ENCODE results near the gene RBFOX1.

The RBFOX1 gene

GRCh38 chr16:7332611-7333010 lies at the start of gene RBFOX1:
Gene RBFOX1, plus strand, starts transcription at chr16:7332845.
- no peak for DNase-seq (ENCODE audit: low read depth in 1 of 2, low spot score in 1 of 2)

GRCh38 chr16:7284780-7285179 lies 47.9 kb upstream of the RBFOX1 start:
- no peak for DNase-seq (ENCODE audit: low read depth in 1 of 2, low spot score in 1 of 2)

- DNase-seq (ENCODE audit: low read depth in 1 of 2, low spot score in 1 of 2) = no peak
Observed at GRCh38 chr16:7285520-7285919, 47.1 kb upstream of the RBFOX1 start.

- DNase-seq (ENCODE audit: low read depth in 1 of 2, low spot score in 1 of 2) = no peak
Observed at GRCh38 chr16:7289299-7289698, 43.3 kb upstream of the RBFOX1 start.

DNA sequence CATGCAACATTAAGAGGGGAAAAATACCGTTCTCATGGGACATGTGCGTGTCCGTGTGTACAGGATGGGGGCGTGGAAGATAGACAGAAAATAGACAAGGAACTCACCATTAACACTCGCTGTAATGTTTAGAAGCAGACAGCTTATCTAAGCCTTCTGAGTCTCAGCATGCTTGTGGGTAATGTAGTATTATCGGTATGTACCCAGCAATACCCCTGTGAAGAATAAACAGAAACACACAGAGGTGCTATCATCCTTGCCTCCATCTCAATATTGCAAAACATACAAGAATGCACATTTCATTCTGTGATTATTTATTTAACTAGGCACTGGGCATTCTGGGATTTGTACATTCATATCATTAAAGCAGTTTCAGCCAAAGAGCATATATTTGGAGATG lies 42.0 kb upstream of the RBFOX1 start:
- no peak for DNase-seq (ENCODE audit: low read depth in 1 of 2, low spot score in 1 of 2)

GRCh38 chr16:7294020-7294419 lies 38.6 kb upstream of the RBFOX1 start:
- no peak for DNase-seq (ENCODE audit: low read depth in 1 of 2, low spot score in 1 of 2)

DNA sequence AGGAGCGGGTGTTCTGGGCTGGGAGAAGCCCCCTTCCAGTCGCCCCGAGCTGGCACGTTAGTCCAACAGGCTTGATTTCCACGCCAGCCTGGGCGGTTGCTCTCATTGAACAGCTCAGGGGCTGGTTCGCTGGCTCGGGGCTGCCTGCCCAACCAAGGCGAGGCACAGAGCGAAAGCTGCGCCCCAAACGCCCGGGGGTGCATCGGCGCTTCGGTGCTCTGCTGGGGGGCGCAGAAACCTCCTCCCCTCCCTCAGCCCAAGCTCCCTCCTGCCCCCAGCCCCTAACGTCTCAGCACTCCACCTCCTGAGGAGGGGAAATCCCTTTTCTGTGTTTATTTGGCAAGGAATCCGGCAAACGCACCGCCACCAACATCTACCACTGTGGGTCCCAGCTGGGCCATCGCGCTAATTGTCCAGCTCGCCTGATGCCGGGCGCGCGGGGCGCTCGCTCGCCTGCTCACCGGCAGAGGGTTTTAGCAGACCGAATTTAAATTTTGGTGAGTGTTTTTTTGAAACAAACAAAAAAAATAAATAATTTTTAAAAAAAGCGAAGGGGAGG lies 29.5 kb upstream of the RBFOX1 start:
- no peak for DNase-seq (ENCODE audit: low read depth in 1 of 2, low spot score in 1 of 2)

GRCh38 chr16:7303660-7304200 lies 28.9 kb upstream of the RBFOX1 start:
- DNase-seq (ENCODE audit: low read depth in 1 of 2, low spot score in 1 of 2) = no peak

- no peak for DNase-seq (ENCODE audit: low read depth in 1 of 2, low spot score in 1 of 2)
Observed at GRCh38 chr16:7304279-7304678, 28.4 kb upstream of the RBFOX1 start.

- no peak for DNase-seq (ENCODE audit: low read depth in 1 of 2, low spot score in 1 of 2)
Observed at GRCh38 chr16:7304958-7305357, 27.7 kb upstream of the RBFOX1 start.

DNA sequence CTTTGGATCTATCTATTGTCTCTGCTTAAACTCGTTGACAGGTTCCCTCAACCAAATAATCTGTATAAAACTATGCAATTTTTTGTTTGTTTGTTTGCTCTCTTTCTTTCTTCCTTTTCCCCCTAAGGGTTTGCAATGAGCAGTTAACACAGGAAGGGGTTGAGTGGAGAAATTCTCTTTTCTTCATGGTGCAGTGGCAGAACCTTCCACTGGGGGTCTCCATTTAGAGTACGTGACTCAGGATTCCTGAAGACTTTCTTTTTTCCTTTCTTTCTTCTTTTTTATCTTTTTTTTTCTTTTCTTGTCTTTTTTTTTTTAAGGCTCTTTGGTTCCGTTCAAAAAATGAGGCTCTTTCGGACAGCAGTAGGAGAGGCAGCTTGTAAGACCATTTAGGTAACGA lies 19.5 kb upstream of the RBFOX1 start:
- DNase-seq (ENCODE audit: low read depth in 1 of 2, low spot score in 1 of 2) = no peak

DNA sequence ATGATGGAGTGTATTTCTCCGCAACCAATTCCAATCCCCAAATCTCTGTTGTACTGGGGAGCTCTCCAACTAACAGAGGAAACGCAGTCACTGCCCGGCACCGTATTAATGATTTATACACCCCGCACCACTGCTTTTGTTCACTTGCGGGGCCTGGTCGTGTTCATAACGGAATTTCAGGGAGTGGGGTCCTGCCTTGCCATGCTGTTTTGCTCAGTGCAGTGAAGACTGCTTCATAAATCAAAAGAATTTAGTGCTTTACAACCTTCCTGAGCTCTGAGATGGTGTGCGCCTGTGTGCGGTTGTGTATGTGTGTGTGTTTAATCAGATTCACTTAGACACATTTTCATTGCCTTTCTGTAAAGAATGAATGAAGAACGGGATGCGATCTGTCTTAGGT lies 18.5 kb upstream of the RBFOX1 start:
- DNase-seq (ENCODE audit: low read depth in 1 of 2, low spot score in 1 of 2) = no peak

- DNase-seq (ENCODE audit: low read depth in 1 of 2, low spot score in 1 of 2) = no peak
Observed at GRCh38 chr16:7315813-7316212, 16.8 kb upstream of the RBFOX1 start.

DNA sequence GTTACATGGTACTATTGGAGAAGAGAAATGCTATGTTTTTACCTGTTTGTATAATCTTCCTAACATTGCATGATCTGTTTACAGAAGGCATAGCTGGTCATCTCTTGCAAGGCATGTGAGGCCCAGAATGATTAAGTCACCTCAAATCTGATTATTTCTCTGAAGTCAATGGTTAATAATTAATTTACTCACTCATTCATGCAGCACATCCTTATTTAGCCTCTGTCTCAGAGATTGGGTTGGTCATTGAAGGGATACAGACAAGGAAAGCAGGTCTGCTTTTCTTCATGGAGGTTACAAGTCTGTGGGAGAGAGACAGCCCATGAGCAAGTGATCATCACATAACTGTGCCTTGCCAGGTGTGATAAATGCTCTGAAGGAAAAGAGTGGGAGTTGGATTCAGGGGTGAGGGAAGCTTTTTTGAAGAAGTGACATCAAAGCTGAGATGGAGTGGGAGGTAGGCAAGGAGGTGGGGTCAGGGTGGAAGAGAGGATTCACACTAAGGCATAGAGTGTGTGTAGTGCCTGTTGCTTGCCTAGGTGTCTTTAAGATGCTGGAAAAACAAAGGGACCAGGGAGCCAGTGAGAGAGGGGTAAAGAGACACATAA lies 16.3 kb upstream of the RBFOX1 start:
- DNase-seq (ENCODE audit: low read depth in 1 of 2, low spot score in 1 of 2) = no peak

DNA sequence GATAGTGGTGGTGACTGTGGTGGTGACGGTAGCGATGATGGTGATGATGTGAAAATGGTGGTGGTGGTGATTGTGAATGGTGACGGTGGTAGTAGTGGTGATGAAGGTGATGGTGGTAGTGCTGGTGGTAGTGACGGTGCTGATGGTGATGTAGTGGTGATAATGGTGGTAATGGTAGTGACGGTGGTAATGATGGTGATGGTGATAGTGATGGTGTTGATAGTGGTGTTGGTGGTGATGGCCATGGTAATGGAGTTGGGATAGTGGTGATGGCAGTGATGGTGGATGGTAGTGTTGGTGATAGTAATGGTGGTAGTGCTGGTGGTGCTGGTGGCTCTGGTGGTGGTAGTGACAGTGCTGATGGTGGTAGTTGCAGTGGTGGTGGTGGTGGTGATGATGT lies 14.7 kb upstream of the RBFOX1 start:
- no peak for DNase-seq (ENCODE audit: low read depth in 1 of 2, low spot score in 1 of 2)

GRCh38 chr16:7318686-7319085 lies 14.0 kb upstream of the RBFOX1 start:
- DNase-seq (ENCODE audit: low read depth in 1 of 2, low spot score in 1 of 2) = no peak

DNA sequence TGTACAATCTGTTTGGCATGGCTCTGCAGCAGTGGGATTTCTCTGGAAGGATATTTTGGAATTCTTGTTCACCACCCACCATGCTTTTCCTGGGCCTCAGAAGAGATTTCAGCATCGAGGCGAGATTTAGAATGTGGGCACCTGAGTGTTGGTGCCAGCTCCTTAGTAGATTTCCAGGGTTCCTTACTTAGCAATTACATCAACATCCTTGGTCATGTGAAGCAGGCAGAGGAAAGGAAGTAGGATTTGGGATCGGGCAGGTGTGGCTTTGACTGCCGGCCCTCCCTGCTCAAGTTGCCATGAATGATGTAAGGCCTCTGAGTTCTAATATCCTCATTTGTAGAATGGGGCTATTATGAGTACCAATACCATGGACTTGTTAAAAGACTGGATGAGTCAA lies 13.1 kb upstream of the RBFOX1 start:
- no peak for DNase-seq (ENCODE audit: low read depth in 1 of 2, low spot score in 1 of 2)

GRCh38 chr16:7321661-7322060 lies 11.0 kb upstream of the RBFOX1 start:
- DNase-seq (ENCODE audit: low read depth in 1 of 2, low spot score in 1 of 2) = no peak

- DNase-seq (ENCODE audit: low read depth in 1 of 2, low spot score in 1 of 2) = no peak
Observed at GRCh38 chr16:7324321-7324720, 8.3 kb upstream of the RBFOX1 start.

GRCh38 chr16:7325834-7326233 lies 6.8 kb upstream of the RBFOX1 start:
- DNase-seq (ENCODE audit: low read depth in 1 of 2, low spot score in 1 of 2) = no peak

- DNase-seq (ENCODE audit: low read depth in 1 of 2, low spot score in 1 of 2) = no peak
Observed at GRCh38 chr16:7330709-7331108, 1.9 kb upstream of the RBFOX1 start.

DNA sequence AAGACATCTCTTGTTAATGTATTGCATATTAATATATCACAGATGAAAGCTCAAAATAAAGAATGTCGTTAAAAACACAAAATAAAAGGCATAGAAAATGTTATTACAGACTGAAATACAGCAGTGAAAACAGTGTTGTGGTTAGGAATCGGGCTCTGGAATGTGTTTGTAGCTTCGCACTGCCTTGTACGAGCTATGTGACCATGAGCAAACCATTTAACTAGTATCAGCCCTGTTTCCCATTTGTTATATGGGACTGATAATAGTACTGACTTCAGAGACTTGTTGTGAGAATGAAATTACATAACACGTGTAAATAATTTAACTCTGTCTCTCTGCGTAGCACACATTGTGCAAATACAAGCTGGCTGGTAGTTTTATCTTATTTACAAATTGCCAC lies 648 bp upstream of the RBFOX1 start:
- DNase-seq (ENCODE audit: low read depth in 1 of 2, low spot score in 1 of 2) = no peak

DNA sequence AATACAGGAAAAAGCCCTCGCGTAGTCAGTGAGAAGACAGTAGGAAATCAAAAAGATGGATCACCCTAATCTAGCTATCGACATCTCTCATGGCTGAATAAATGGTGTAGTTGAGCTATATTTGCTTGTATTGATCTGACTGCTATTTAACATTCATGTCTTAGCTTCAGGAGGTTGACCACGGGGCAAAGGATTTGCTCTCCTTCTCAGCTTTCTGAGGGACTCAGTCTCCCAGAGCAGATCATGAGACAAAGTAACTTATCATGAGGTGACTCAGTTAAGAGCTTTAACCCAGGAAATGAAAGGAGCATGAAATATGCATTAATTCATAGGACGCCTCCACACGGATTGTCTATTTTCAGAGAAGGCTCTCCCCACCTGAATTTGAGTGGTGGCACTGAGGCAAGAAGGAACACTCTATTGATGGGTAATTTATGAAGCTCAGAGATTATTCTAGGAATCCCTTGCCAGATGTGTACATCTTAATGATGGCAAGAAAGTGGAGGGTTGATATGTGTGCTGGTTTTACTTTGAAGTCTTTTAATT lies 608 bp downstream of the RBFOX1 start:
- no peak for DNase-seq (ENCODE audit: low read depth in 1 of 2, low spot score in 1 of 2)
